WTC11 (cell line): ENCODE measurements around the gene CCDC69. TPM values are rescaled to one million over a fixed set of nuclear protein-coding genes. Genes with fewer than 3 reads are reported as not detected.

Experiments used
- ATAC-seq: fragments of 200-7000 bp; cut with Tn5 transposase; 2 replicates; pipeline ENCODE4 v1.10.0; 2021; ENCODE audit warnings: mild to moderate bottlenecking, moderate library complexity
- CTCF ChIA-PET: fragments of 300-600 bp; sonication (Branson Sonifier 250); formaldehyde crosslinking; loops from one replicate; lab custom pipeline; 2021; ENCODE audit warnings: antibody characterized with exemption; lab: Charles Lee
- POLR2A ChIA-PET: fragments of 350-600 bp; sonication (Branson Sonifier 250); formaldehyde crosslinking; loops from one replicate; lab custom pipeline; 2021; ENCODE audit warnings: antibody characterized with exemption; lab: Charles Lee
- DNase-seq: peaks from one replicate; pipeline ENCODE4 v3.0.0; 2021; ENCODE audit warnings: low spot score
- H3K27ac Mint-ChIP-seq: 2 replicates; pipeline ENCODE4 v1.8.0; 2021; ENCODE audit warnings: mixed read lengths
- H3K27me3 Mint-ChIP-seq: 2 replicates; pipeline ENCODE4 v1.8.0; 2021; ENCODE audit warnings: low read depth, mild to moderate bottlenecking, moderate library complexity, mixed read lengths
- H3K36me3 Mint-ChIP-seq: 2 replicates; pipeline ENCODE4 v1.8.0; 2021; ENCODE audit warnings: mixed read lengths
- H3K4me1 Mint-ChIP-seq: 2 replicates; pipeline ENCODE4 v1.8.0; 2022; ENCODE audit warnings: mixed read lengths
- H3K4me3 Mint-ChIP-seq: 2 replicates; pipeline ENCODE4 v1.8.0; 2021; ENCODE audit warnings: mild to moderate bottlenecking, moderate library complexity, mixed read lengths
- H3K9me3 Mint-ChIP-seq: 2 replicates; pipeline ENCODE4 v1.8.0; 2021; ENCODE audit warnings: mixed read lengths
- ATF2 ChIP-seq: sonication (generic); formaldehyde crosslinking; IDR thresholded peaks from 2 replicates; pipeline ENCODE4 v1.8.1; 2022; ENCODE audit warnings: low read depth, missing genetic modification reagents, borderline replicate concordance
- CTCF ChIP-seq: fragments of 200-600 bp; IDR thresholded peaks from 2 replicates; pipeline ENCODE4 v1.8.0; 2022; ENCODE audit warnings: antibody characterized with exemption
- E2F4 ChIP-seq: sonication (generic); formaldehyde crosslinking; IDR thresholded peaks from 2 replicates; pipeline ENCODE4 v1.8.1; 2022; ENCODE audit warnings: low read depth, mild to moderate bottlenecking, moderate library complexity, missing genetic modification reagents, borderline replicate concordance
- EMX1 ChIP-seq: fragments of 250-450 bp; sonication (Bioruptor Pico); IDR thresholded peaks from 2 replicates; pipeline ENCODE4 v1.8.0; 2021; ENCODE audit warnings: mild to moderate bottlenecking
- ERG ChIP-seq: fragments of 250-450 bp; sonication (Bioruptor Pico); IDR thresholded peaks from 2 replicates; pipeline ENCODE4 v1.8.0; 2021; ENCODE audit warnings: mild to moderate bottlenecking
- ESRRA ChIP-seq: sonication (generic); formaldehyde crosslinking; IDR thresholded peaks from 2 replicates; pipeline ENCODE4 v1.8.1; 2022; ENCODE audit warnings: mild to moderate bottlenecking, missing genetic modification reagents, borderline replicate concordance
- ETV6 ChIP-seq: sonication (generic); formaldehyde crosslinking; IDR thresholded peaks from 2 replicates; pipeline ENCODE4 v1.8.1; 2022; ENCODE audit warnings: mild to moderate bottlenecking, missing genetic modification reagents
- MLX ChIP-seq: sonication (generic); formaldehyde crosslinking; IDR thresholded peaks from 2 replicates; pipeline ENCODE4 v1.8.1; 2023; ENCODE audit warnings: mild to moderate bottlenecking, missing genetic modification reagents, moderate library complexity
- MXD4 ChIP-seq: fragments of 250-450 bp; sonication (Bioruptor Pico); IDR thresholded peaks from 2 replicates; pipeline ENCODE4 v1.8.0; 2021; ENCODE audit warnings: mild to moderate bottlenecking, moderate library complexity, borderline replicate concordance
- NR1H2 ChIP-seq: sonication (generic); formaldehyde crosslinking; IDR thresholded peaks from 2 replicates; pipeline ENCODE4 v1.9.0; 2021; ENCODE audit warnings: mild to moderate bottlenecking, moderate library complexity, missing genetic modification reagents
- SMAD3 ChIP-seq: sonication (generic); formaldehyde crosslinking; IDR thresholded peaks from 2 replicates; pipeline ENCODE4 v1.8.0; 2022; ENCODE audit warnings: missing genetic modification reagents, mild to moderate bottlenecking, borderline replicate concordance
- SMAD4 ChIP-seq: sonication (generic); formaldehyde crosslinking; IDR thresholded peaks from 2 replicates; pipeline ENCODE4 v1.8.0; 2022; ENCODE audit warnings: mild to moderate bottlenecking, missing genetic modification reagents
- SP1 ChIP-seq: sonication (generic); formaldehyde crosslinking; conservative IDR thresholded peaks from 2 replicates; pipeline ENCODE4 v1.8.1; 2022; ENCODE audit warnings: missing genetic modification reagents
- TEAD4 ChIP-seq: sonication (generic); formaldehyde crosslinking; IDR thresholded peaks from 2 replicates; pipeline ENCODE4 v1.8.0; 2022; ENCODE audit warnings: mild to moderate bottlenecking, missing genetic modification reagents
- USF1 ChIP-seq: sonication (generic); formaldehyde crosslinking; IDR thresholded peaks from 2 replicates; pipeline ENCODE4 v1.8.0; 2022; ENCODE audit warnings: mild to moderate bottlenecking, missing genetic modification reagents
- ZNF232 ChIP-seq: sonication (generic); formaldehyde crosslinking; IDR thresholded peaks from 2 replicates; pipeline ENCODE4 v1.8.0; 2022; ENCODE audit warnings: mild to moderate bottlenecking, missing genetic modification reagents
- ZNF416 ChIP-seq: fragments of 250-450 bp; sonication (Bioruptor Pico); IDR thresholded peaks from 2 replicates; pipeline ENCODE4 v1.9.0; 2021; ENCODE audit warnings: mild to moderate bottlenecking, inconsistent platforms
- ZSCAN18 ChIP-seq: fragments of 250-450 bp; sonication (Bioruptor Pico); IDR thresholded peaks from 2 replicates; pipeline ENCODE4 v2.1.2; 2022; ENCODE audit warnings: mild to moderate bottlenecking, moderate library complexity
- total RNA-seq: library from RNA; stranded (reverse); gene quantifications from 3 replicates; pipeline ENCODE4 v1.2.3, GENCODE V29; 2021

CCDC69 gene
- total RNA-seq, 1 experiment from 2014 or later = 12.4 TPM

GRCh38 chr5:151259931-151260330, 36.0 kb upstream of the CCDC69 start:
- H3K9me3 Mint-ChIP-seq = no peaks in the 10 kb centered on the region
- ChIA-PET POLR2A (no interaction called here), CTCF (no interaction called here)
- no peak overlapping the region for H3K27ac Mint-ChIP-seq
- peaks cover 2% of the 10 kb centered on the region; the same call in 1 of the 2 replicates for H3K36me3 Mint-ChIP-seq
- TF ChIP-seq CTCF = no peak
- TF ChIP-seq EMX1 (CRISPR knock-in tag) = no peak
- no peak for TF ChIP-seq MXD4 (CRISPR knock-in tag)
- TF ChIP-seq TEAD4 (CRISPR knock-in tag) = no peak
- no peak for TF ChIP-seq SMAD3 (CRISPR knock-in tag)
- ATAC-seq (no peak), DNase-seq (no peak)
- no peaks in the 10 kb centered on the region for H3K27me3 Mint-ChIP-seq
- H3K4me1 Mint-ChIP-seq = peaks cover 14% of the 10 kb centered on the region
- no peak overlapping the region for H3K4me3 Mint-ChIP-seq

GRCh38 chr5:151258816-151259215, 34.9 kb upstream of the CCDC69 start:
- ChIA-PET POLR2A (no interaction called here), CTCF (interaction anchor here (0.6 kb wide), 1 partner anchor 39 kb away, joined by 3 read pairs; no protein-coding TSS in a partner anchor)
- H3K36me3 Mint-ChIP-seq = no peaks in the 10 kb centered on the region; the same call in 1 of the 2 replicates

More at GRCh38 chr5:151258816-151259215, 34.9 kb upstream of the CCDC69 start:
- TF ChIP-seq ERG (CRISPR knock-in tag) (no peak), ETV6 (CRISPR knock-in tag) (no peak), ZSCAN18 (no peak), SMAD4 (no peak), ATF2 (CRISPR knock-in tag) (no peak), ZNF416 (no peak), E2F4 (CRISPR knock-in tag) (no peak), ZNF232 (CRISPR knock-in tag) (no peak), NR1H2 (no peak), SP1 (no peak), ESRRA (CRISPR knock-in tag) (no peak), USF1 (CRISPR knock-in tag) (no peak), MLX (CRISPR knock-in tag) (no peak)
- no peak for DNase-seq
- Mint-ChIP-seq H3K9me3 (no peaks in the 10 kb centered on the region), H3K27me3 (no peaks in the 10 kb centered on the region), H3K4me3 (no peak overlapping the region), H3K4me1 (peaks cover 13% of the 10 kb centered on the region), H3K27ac (no peak overlapping the region)
- ATAC-seq = no peak
